GM12892 (cell line): ENCODE data around the gene AXIN2.
"Not testable (repeated sequence)": the region's sequence is repeated elsewhere in the genome, so short reads cannot be mapped to it uniquely, and the experiment has no call there.

ENCODE experiments used
- DNase-seq: peaks from one replicate; pipeline ENCODE4 v3.0.0; 2011; ENCODE audit not compliant: insufficient read length
- FAIRE-seq: peaks from 2 replicates; lab custom pipeline; 2011; peaks lifted over from hg19 to GRCh38; lab: Jason Lieb, UNC
- POLR2A ChIP-seq: IDR thresholded peaks from 2 replicates; pipeline ENCODE4 v1.6.1; 2011; ENCODE audit warnings: low read depth, low read length, control low read depth
- POLR2AphosphoS5 ChIP-seq: IDR thresholded peaks from 2 replicates; pipeline ENCODE4 v1.6.1; 2011; ENCODE audit warnings: low read depth, low read length, control low read depth
- TAF1 ChIP-seq: IDR thresholded peaks from 2 replicates; pipeline ENCODE4 v1.6.1; 2011; ENCODE audit warnings: low read depth, mild to moderate bottlenecking, control low read depth, low read length, borderline replicate concordance

AXIN2 gene

GRCh38 chr17:65515512-65515911, 45.9 kb downstream of the AXIN2 start:
- FAIRE-seq (no peak), DNase-seq (no peak)
- TF ChIP-seq TAF1 (no peak), POLR2AphosphoS5 (no peak), POLR2A (no peak)

DNA sequence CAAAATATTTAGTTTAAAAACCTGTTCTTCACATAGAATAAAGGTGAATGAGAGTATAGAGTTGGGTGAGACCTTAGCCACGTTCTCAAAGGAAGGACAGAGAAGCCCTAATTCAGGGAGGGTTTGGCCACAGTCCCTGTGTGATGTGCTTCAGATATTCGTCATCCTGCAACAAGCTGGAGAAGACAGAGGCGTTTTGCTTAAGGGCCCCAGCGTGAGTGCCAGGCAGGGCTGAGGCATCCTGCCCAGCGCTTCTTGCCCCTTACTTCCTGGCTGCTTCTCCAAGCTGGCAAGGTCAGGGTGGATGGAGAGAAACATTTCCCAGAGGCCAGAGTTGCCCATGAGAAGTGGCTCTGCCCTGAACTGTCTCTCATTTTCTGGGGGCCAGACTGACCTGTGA, 46.9 kb downstream of the AXIN2 start:
- TF ChIP-seq POLR2A = no peak
- no peak for DNase-seq
- no peak for FAIRE-seq

DNA sequence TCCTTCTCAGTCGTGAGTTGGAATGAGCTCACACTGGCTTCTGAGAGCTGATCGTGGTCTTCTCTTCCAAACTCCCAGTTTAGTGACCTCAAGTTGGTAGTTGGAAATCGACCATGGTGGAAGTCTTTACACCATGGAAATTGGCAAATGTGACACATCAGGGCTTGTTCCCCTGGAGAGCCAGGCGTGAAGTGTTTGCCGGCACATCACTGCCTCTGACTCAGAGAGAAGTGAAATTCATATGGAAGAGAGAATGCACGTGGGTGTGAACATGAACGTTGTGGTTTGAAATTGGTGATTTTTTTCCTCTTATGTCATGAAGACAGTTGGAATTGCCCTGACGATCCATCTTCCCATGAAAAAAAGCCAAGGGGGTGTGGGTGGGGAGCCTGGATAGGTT, 47.4 kb downstream of the AXIN2 start:
- DNase-seq (no peak), FAIRE-seq (no peak)
- TF ChIP-seq POLR2A (no peak), TAF1 (no peak), POLR2AphosphoS5 (no peak)

DNA sequence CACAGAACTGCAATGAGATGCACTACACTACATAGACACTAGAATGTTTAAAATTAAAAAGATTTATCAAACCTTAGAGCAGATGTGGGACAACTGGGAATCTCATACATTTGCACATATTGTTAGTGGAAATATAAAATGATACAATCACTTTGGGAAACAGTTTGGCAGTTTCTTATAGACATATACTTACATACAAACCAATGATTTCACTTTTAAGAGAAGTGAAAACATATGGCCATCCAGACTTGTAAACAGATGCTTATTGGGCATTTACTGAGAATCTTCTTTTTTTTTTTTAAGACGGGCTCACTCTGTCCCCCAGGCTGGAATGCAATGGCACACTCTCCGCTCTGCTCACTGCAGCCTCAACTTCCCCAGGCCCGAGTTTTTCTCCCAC, 50.1 kb downstream of the AXIN2 start:
- TF ChIP-seq POLR2A (no peak), TAF1 (no peak), POLR2AphosphoS5 (no peak)
- DNase-seq (no peak), FAIRE-seq (no peak)

- no peak for FAIRE-seq
- no peak for DNase-seq
- no peak for TF ChIP-seq TAF1
- TF ChIP-seq POLR2AphosphoS5 = no peak
- no peak for TF ChIP-seq POLR2A
These were observed 52.4 kb downstream of the AXIN2 start for GRCh38 chr17:65509032-65509431.

GRCh38 chr17:65504673-65505072, 56.8 kb downstream of the AXIN2 start:
- FAIRE-seq, DNase-seq: not testable (repeated sequence)

DNA sequence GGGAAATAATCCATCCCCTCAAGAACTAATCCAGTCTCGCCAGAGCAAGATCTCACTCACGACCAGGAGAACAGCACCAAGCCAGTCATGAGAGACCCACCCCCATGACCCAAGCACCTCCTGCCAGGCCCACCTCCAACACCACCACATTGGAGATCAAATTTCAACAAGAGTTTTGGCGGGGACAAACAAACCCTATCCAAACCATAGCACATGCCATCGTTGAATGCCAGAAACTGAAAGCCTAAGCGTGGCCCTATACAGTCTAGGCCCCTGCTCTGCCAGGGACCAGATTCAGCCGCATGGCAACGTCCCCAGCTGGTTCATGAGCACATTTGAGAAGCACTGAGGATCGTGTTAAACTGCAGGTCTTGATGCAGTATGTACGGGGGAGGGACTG, 57.3 kb downstream of the AXIN2 start:
- DNase-seq (no peak), FAIRE-seq (no peak)
- TF ChIP-seq POLR2AphosphoS5 (no peak), TAF1 (no peak), POLR2A (no peak)

DNA sequence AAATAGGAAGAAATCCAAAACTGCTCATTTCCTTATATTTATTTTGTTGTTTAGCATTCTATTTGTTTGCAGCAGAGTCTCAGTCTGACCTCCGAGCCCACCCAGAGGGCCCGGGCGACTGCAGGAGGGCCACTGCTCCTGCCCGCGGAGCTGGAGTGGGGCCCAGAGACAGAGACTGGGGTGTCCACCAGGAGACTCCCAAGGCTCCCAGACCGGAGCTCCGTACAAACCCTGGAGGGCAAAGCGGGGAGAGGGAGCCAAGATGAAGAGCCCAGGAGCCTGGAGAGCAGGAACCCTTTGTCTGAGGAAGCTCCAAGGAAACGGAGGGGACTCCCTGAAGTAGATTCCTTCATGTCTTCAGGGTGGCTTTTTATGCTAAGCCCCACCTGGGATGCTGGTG, 57.9 kb downstream of the AXIN2 start:
- DNase-seq (no peak), FAIRE-seq (no peak)
- TF ChIP-seq POLR2AphosphoS5 (no peak), TAF1 (no peak), POLR2A (no peak)

- no peak for FAIRE-seq
- no peak for TF ChIP-seq POLR2A
- no peak for TF ChIP-seq TAF1
- TF ChIP-seq POLR2AphosphoS5 = no peak
- DNase-seq = no peak
These were observed 62.6 kb downstream of the AXIN2 start for GRCh38 chr17:65498816-65499215.

DNA sequence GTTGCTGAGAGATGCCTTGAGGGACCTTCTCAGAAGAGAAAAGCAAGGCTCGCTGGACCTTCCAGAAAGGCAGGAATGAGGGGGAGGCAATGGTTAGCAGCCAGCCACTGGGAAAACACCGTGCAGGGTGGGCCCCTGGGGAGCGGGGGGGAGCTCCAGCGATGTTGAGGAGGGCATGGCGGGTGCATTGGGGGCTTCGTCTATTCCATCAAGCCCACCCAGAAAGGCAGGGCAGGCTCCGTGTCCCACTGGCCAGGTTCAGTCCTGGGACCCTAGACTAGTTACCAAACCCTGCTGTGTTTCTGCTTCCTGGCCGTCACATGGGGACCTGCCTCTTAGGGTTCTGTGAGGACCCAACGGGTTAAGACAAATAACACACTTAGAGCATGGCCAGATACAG, 64.6 kb downstream of the AXIN2 start:
- no peak for FAIRE-seq

DNA sequence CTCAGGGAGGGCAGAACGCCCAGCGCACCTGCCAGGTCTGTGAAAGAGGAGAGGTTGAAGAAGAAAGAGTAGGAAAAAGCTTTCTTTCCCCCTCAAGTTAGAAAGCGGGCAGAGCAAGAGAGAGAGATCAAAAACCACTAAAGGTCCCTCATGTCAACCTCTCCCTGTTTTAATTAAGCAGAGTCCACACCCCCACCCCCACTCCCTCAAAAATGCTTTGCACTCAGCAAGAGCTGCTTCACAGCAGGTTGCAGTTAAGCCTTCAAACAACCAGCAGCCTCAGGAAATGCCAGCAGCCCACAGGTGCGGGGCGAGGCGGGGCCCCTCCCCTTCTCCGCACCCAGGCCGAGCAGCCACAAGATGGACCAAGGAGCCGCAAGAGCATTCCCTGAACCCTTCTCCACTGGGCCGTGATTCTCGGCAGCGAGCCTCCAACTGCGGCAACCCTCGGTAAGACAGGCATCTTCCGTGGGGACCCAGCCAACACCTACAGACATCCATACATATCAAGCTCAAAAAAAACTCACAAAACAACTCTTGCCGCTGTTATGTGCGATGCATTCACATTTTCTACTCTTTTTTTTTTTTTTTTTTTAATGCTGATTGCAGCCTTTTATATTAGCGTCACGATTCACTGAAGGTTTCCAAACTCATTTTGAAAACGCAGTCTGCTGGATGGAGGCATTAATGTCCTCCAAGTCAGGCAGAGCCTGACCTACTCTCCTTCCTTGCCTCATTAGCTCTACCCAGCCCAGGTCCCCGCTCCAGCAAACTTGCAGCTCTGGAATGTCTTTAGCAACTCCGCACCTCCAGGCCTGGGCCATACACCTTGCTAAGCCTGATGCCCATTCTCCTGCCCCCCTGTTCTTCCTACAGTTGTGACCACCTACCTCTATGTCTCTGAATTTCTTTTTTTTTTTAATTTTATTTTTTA, 66.1 kb downstream of the AXIN2 start:
- TF ChIP-seq POLR2AphosphoS5 (no peak), POLR2A (no peak), TAF1 (no peak)
- no peak for FAIRE-seq
- DNase-seq = no peak

More for the DNA sequence above, 64.6 kb downstream of the AXIN2 start:
- TF ChIP-seq POLR2AphosphoS5 (no peak), TAF1 (no peak), POLR2A (no peak)
- no peak for DNase-seq

- FAIRE-seq = no peak
- TF ChIP-seq POLR2AphosphoS5 (no peak), POLR2A (no peak), TAF1 (no peak)
- DNase-seq = no peak
These were observed 71.9 kb downstream of the AXIN2 start for GRCh38 chr17:65489413-65490155.
